ENCODE data around the gene MYBPC1.

Gene MYBPC1

DNA sequence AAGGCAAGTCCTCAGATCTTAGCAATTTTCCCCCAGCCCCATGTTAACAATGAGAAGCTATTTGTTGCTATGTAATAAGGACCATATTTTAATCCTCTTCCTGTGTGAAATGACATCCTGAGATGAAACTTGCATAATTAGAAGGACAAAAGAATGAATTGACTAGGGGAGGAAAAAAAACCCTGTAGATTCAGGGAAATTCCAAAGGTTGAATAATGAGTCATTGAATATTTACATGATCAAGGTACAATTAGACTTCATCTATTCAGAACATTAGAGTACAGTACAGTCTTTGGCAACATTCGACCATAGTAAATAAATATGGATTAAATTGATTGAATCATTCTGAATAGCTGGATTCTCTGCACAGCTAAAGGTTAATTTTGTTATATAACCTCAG, 9.4 kb downstream of the MYBPC1 start:
- Histone ChIP-seq H3K4me1 (no peaks in the 10 kb centered on the region), H3K27me3 (no peaks in the 10 kb centered on the region), H3K36me3 (no peaks in the 10 kb centered on the region), H3K9me3 (no peaks in the 10 kb centered on the region), H3K4me3 (ENCODE audit: low read depth, low read length) (no peak overlapping the region)
- no peak for TF ChIP-seq CTCF (IDR thresholded peaks at IDR 0.05; ENCODE audit: low read depth, low read length)
- no peak for DNase-seq

GRCh38 chr12:101607894-101608293, 13.1 kb downstream of the MYBPC1 start:
- H3K36me3 ChIP-seq, result no peaks in the 10 kb centered on the region
- no peak for TF ChIP-seq CTCF (IDR thresholded peaks at IDR 0.05; ENCODE audit: low read depth, low read length)
- no peaks in the 10 kb centered on the region for H3K4me1 ChIP-seq
- no peaks in the 10 kb centered on the region for H3K9me3 ChIP-seq
- no peak overlapping the region for H3K4me3 ChIP-seq (ENCODE audit: low read depth, low read length)
- no peaks in the 10 kb centered on the region for H3K27me3 ChIP-seq
- no peak for DNase-seq

GRCh38 chr12:101608301-101609133, 13.7 kb downstream of the MYBPC1 start:
- Histone ChIP-seq H3K4me1 (no peaks in the 10 kb centered on the region), H3K9me3 (no peaks in the 10 kb centered on the region), H3K27me3 (no peaks in the 10 kb centered on the region), H3K4me3 (ENCODE audit: low read depth, low read length) (no peak overlapping the region), H3K36me3 (no peaks in the 10 kb centered on the region)
- no peak for DNase-seq
- no peak for TF ChIP-seq CTCF (IDR thresholded peaks at IDR 0.05; ENCODE audit: low read depth, low read length)

- DNase-seq, result no peak
- Histone ChIP-seq H3K4me1 (no peaks in the 10 kb centered on the region), H3K9me3 (no peaks in the 10 kb centered on the region), H3K36me3 (no peaks in the 10 kb centered on the region), H3K4me3 (ENCODE audit: low read depth, low read length) (no peak overlapping the region), H3K27me3 (no peaks in the 10 kb centered on the region)
- no peak for TF ChIP-seq CTCF (IDR thresholded peaks at IDR 0.05; ENCODE audit: low read depth, low read length)
Observed at GRCh38 chr12:101609198-101609597, 14.4 kb downstream of the MYBPC1 start.

DNA sequence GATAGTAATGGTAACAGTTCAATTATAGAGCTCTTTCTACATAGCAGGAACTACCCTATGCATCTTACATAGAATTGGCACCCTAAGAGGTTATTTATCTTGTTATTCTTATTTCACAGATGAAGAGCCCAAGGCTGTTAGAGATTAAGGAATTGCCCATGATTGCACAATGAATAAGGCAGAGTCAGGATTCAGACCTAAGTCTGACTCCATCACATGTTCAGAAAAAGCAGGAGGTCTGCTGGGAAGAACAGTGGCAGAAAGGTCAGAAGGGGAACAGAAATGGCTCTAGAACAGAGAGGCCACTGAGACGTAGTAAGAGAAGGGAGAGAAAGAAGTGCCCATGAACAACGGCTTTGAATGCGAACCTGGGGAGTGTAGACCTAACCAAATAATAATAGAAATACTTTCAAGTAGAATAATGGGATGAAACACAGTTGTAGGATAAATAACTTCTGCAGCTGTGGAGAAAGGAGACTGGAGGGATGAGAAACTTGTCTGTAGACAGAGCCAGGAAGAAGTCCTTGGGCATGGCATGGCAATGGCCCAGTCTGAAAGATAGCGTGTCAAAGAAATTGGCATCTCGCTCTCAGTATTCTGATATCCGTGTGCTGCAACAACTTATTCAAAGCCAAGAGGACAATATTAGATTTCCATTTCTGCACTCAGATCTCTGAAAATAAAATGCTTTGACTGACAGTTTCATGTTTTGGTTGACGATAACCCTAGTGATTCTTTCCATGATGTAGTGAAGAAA, 17.6 kb downstream of the MYBPC1 start:
- H3K4me3 ChIP-seq (ENCODE audit: low read depth, low read length), result no peak overlapping the region
- TF ChIP-seq CTCF (IDR thresholded peaks at IDR 0.05; ENCODE audit: low read depth, low read length), result no peak
- no peaks in the 10 kb centered on the region for H3K9me3 ChIP-seq
- no peaks in the 10 kb centered on the region for H3K36me3 ChIP-seq
- H3K4me1 ChIP-seq, result no peaks in the 10 kb centered on the region
- no peaks in the 10 kb centered on the region for H3K27me3 ChIP-seq
- DNase-seq, result no peak

- DNase-seq, result no peak
- Histone ChIP-seq H3K36me3 (no peaks in the 10 kb centered on the region), H3K9me3 (no peaks in the 10 kb centered on the region), H3K4me3 (ENCODE audit: low read depth, low read length) (no peak overlapping the region), H3K27me3 (no peaks in the 10 kb centered on the region), H3K4me1 (no peaks in the 10 kb centered on the region)
- no peak for TF ChIP-seq CTCF (IDR thresholded peaks at IDR 0.05; ENCODE audit: low read depth, low read length)
Observed at GRCh38 chr12:101616027-101616494, 21.3 kb downstream of the MYBPC1 start.
